ENCODE results near the gene RITA1.

The RITA1 gene

GRCh38 chr12:113238309-113238708 is 52.8 kb downstream of the RITA1 start:
- H3K36me3 ChIP-seq (ENCODE audit: control insufficient read depth, insufficient read depth, low read length): no peaks in the 10 kb centered on the region
- no peaks in the 10 kb centered on the region for H3K27me3 ChIP-seq (ENCODE audit: control insufficient read depth, insufficient read depth, low read length, poor library complexity, severe bottlenecking)
- no peaks in the 10 kb centered on the region for H3K4me1 ChIP-seq (ENCODE audit: control insufficient read depth, insufficient read depth, low read length)
- H3K4me3 ChIP-seq (ENCODE audit: insufficient read depth, low read depth, low read length): no peak overlapping the region
- H3K9me3 ChIP-seq (ENCODE audit: control insufficient read depth, low read length): no peaks in the 10 kb centered on the region
- H3K27ac ChIP-seq (ENCODE audit: insufficient read depth, low read depth, low read length, poor library complexity, severe bottlenecking): no peak overlapping the region
- WGBS, 2 experiments: 89 to 94% methylated on average over 3 of the region's 3 CpGs

- WGBS, 2 experiments: 91 to 94% methylated on average over 3 of the region's 3 CpGs
- Histone ChIP-seq H3K27ac (ENCODE audit: insufficient read depth, low read depth, low read length, poor library complexity, severe bottlenecking) (no peak overlapping the region), H3K27me3 (ENCODE audit: control insufficient read depth, insufficient read depth, low read length, poor library complexity, severe bottlenecking) (no peaks in the 10 kb centered on the region)
These were observed 53.8 kb downstream of the RITA1 start for GRCh38 chr12:113239288-113239771.

GRCh38 chr12:113239811-113240331 is 54.4 kb downstream of the RITA1 start:
- no peaks in the 10 kb centered on the region for H3K36me3 ChIP-seq (ENCODE audit: control insufficient read depth, insufficient read depth, low read length)
- H3K9me3 ChIP-seq (ENCODE audit: control insufficient read depth, low read length): no peaks in the 10 kb centered on the region
- no peaks in the 10 kb centered on the region for H3K4me1 ChIP-seq (ENCODE audit: control insufficient read depth, insufficient read depth, low read length)
- no peak overlapping the region for H3K27ac ChIP-seq (ENCODE audit: insufficient read depth, low read depth, low read length, poor library complexity, severe bottlenecking)
- H3K27me3 ChIP-seq (ENCODE audit: control insufficient read depth, insufficient read depth, low read length, poor library complexity, severe bottlenecking): no peaks in the 10 kb centered on the region
- no peak overlapping the region for H3K4me3 ChIP-seq (ENCODE audit: insufficient read depth, low read depth, low read length)
- WGBS, 2 experiments: 90 to 91% methylated on average over 12 of the region's 12 CpGs

More at GRCh38 chr12:113239288-113239771, 53.8 kb downstream of the RITA1 start:
- Histone ChIP-seq H3K4me3 (ENCODE audit: insufficient read depth, low read depth, low read length) (no peak overlapping the region), H3K9me3 (ENCODE audit: control insufficient read depth, low read length) (no peaks in the 10 kb centered on the region), H3K4me1 (ENCODE audit: control insufficient read depth, insufficient read depth, low read length) (no peaks in the 10 kb centered on the region), H3K36me3 (ENCODE audit: control insufficient read depth, insufficient read depth, low read length) (no peaks in the 10 kb centered on the region)

GRCh38 chr12:113240395-113240794 is 54.9 kb downstream of the RITA1 start:
- no peaks in the 10 kb centered on the region for H3K27me3 ChIP-seq (ENCODE audit: control insufficient read depth, insufficient read depth, low read length, poor library complexity, severe bottlenecking)
- H3K36me3 ChIP-seq (ENCODE audit: control insufficient read depth, insufficient read depth, low read length): no peaks in the 10 kb centered on the region
- WGBS, 2 experiments: 94 to 97% methylated on average over 3 of the region's 3 CpGs
- H3K4me1 ChIP-seq (ENCODE audit: control insufficient read depth, insufficient read depth, low read length): no peaks in the 10 kb centered on the region
- no peaks in the 10 kb centered on the region for H3K9me3 ChIP-seq (ENCODE audit: control insufficient read depth, low read length)
- H3K4me3 ChIP-seq (ENCODE audit: insufficient read depth, low read depth, low read length): no peak overlapping the region
- H3K27ac ChIP-seq (ENCODE audit: insufficient read depth, low read depth, low read length, poor library complexity, severe bottlenecking): no peak overlapping the region

GRCh38 chr12:113241191-113242025 is 55.9 kb downstream of the RITA1 start:
- no peak overlapping the region for H3K27ac ChIP-seq (ENCODE audit: insufficient read depth, low read depth, low read length, poor library complexity, severe bottlenecking)
- WGBS, 2 experiments: 87 to 91% methylated on average over 14 of the region's 14 CpGs
- no peaks in the 10 kb centered on the region for H3K27me3 ChIP-seq (ENCODE audit: control insufficient read depth, insufficient read depth, low read length, poor library complexity, severe bottlenecking)
- no peak overlapping the region for H3K4me3 ChIP-seq (ENCODE audit: insufficient read depth, low read depth, low read length)
- H3K4me1 ChIP-seq (ENCODE audit: control insufficient read depth, insufficient read depth, low read length): peaks cover 10% of the 10 kb centered on the region
- H3K9me3 ChIP-seq (ENCODE audit: control insufficient read depth, low read length): no peaks in the 10 kb centered on the region
- no peaks in the 10 kb centered on the region for H3K36me3 ChIP-seq (ENCODE audit: control insufficient read depth, insufficient read depth, low read length)
